HG02759 (cell line): ENCODE measurements around the gene MGAT4D.
"Not testable (repeated sequence)": the region's sequence is repeated elsewhere in the genome, so short reads cannot be mapped to it uniquely, and the experiment has no call there.

Experiments used
- ATAC-seq: cut with Tn5 transposase; IDR thresholded peaks from one replicate; pipeline ENCODE4 v1.9.1; 2021; ENCODE audit warnings: mild to moderate bottlenecking, moderate library complexity; ENCODE audit not compliant: unreplicated experiment

MGAT4D gene

DNA sequence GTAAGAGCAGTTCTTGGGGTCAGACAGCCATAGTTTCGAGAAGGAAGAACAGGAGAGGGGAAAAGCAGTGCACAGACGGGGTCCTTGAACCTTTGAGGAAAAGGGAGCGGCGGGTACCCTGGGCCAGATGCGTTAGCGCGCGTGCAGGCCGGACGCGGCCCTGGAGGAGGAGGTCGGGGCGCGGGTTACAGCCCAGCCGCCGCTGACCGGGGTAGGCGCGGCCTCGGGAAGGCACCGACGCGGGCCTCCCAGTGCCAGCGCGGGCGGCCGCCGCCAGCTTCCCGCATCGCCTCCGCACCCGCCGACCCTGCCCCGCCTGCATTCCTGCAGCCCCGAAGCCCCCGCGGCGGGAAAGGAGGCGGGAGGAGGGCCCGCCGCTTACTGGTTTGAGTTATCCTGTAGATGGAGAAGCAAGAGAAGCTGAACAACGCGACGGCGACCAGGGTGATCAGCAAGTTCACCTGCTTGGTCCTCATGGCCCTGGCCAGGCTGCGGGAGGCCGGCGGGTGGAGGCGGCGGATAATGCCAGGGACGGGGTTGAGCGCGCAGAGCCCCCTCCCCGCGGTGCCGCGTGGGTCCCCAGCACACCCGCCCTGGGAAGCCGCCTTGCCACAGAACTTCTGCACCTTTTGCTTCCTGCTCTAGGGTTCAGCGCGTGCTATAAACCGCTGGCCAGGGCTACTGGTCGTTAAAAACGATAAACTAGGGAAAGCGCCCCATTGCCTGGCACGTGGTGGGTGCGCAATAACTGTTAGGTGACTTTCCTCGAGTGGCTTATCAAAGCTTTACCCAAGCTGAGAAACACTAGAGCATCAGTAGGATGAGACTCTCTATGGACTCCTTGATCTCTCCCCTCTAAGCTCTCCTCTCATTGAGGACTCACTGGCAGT, at the start of gene MGAT4D:
MGAT4D (minus strand) TSS at position 547 of the 890 bp plus-strand sequence; CDS start at position 476, 71 bp downstream.
- no peak for ATAC-seq

DNA sequence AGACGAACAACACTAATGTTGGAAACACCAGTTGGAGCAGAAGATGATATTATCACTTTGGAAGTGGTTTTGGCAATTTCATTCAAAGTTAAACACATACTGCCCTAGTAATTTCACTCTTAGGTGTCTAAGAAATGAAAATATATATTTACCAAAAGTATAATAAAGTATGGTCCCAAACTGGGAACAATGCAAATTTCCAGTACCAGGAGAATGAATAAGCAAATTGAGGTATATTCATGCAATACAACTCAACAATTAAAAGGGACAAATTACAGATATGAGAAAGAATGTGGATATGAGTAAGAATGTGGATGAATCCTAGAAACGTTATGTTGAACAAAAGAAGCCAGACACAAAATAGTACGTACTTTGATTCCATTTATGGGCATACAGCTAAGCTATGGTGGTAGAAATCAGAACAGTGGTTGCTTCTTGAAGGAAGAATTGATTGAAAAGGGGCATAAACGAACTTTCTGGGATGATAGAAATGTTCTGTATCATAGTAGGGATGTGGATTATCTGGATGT, 35.9 kb upstream of the MGAT4D start:
- no peak for ATAC-seq

DNA sequence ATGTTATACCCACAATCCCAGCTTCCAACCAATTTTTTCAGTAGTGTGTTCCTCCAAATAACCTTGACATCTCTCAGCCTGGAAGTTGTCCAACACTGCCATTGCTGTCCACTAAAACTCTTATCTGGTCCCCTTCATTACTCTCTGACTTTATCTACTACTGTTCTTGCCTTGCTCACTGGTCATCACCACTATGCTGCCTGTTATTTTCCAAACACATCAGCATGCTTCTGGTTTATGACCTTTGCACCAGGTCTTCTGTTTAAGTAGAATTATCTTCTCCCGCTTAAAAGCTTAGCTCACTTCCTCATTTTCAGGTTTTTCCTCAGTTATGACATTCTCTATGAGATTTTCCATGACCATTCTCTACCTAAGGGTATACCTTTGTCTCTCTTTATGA, 31.3 kb upstream of the MGAT4D start:
- no peak for ATAC-seq

DNA sequence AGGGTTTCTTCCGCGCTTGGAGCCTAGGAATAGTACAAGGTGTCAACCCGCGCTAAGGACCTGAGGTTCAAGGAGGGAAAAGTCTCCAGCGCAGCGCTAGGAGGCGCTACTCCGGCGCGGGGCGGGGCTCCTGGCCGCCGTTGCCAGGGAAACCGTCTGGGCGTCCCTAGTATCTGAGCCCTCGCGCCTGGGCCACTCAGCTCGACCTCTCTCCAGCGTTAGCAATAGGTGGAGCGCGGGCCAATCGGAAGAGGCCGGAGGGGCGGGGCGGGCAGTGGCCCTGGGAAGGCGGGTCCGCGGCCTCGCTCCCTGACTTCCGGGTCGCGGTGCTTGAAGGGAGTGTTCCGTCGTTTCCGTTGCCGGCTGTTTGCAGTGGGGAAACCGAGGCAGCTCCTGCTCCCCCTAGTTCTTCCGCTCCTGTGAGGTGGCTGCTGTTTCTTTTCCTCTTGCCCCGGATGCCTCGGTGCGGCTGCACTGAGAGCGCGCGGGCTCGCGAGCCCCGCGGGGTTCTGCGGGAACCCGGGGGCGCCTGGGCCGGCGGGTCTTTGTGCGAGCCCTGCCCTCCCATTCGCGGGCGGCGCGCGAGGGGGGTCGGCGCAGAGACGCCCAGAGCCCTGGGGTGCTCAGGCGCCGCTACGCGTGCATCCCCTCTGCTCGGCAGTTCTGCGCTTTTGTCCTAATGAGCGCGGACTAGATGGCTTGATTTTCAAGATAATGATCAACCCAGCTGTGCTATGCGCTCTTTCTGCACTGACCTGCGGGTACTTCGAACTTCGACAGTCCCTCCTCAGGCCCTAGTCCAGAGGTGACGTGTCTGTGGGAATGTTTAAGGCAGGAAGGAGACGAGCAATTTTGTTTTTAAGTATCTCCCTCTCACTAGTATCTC, 26.0 kb upstream of the MGAT4D start, which contains the start of gene ELMOD2:
ELMOD2 (plus strand) TSS at position 312 of the 886 bp plus-strand sequence. CDS start 1,261 bp downstream, outside the sequence.
- peak; percentile 100 for ATAC-seq

DNA sequence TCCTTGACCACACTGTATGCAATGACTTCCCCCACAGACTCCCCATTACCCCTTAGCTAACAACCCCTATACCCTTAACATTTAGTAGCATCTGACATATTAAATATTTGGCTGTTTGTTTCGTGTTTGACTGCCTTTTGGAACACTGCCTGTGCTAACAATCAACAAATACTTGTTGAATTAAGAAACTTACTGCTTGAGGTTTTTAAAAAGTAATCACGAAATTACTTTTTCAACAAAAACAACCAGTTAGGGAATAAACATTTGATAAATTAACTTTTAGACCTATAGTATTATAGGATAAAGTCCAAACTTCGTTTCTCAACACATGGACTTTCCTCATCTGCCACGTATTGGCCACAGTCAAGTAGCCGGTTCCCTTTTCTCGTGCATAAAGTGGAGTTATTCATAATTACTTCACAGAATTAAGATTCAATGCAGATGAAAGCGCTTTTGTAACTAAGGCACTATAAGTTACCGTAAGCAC, 25.3 kb upstream of the MGAT4D start:
- ATAC-seq: peak; percentile 8

DNA sequence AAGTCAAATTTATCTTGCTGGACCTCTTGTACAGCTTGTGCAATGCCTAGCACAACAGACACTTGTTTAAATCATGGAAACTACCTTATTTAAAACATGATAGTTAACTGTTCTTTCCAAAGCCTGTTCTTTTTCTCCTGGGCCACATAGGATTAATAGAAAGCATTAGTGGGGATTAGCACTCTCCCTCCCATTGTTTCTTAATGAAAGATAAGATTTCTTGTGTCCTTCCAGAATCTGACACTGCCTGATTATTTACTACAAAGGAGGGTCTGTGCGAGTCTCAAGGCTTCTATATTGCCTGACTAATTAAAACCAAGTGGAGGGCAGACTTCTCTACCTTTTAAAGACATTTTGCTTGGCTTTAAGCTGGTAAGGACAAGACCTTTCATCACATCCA, 17.3 kb upstream of the MGAT4D start:
- ATAC-seq: no peak

DNA sequence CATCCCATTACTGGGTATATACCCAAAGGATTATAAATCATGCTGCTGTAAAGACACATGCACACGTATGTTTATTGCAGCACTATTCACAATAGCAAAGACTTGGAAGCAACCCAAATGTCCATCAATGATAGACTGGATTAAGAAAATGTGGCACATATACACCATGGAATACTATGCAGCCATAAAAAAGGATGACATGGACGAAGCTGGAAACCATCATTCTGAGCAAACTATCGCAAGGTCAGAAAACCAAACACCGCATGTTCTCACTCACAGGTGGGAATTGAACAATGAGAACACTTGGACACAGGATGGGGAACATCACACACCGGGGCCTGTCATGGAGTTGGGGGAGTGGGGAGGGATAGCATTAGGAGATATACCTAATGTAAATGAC, 15.7 kb upstream of the MGAT4D start:
- ATAC-seq: not testable (repeated sequence)

DNA sequence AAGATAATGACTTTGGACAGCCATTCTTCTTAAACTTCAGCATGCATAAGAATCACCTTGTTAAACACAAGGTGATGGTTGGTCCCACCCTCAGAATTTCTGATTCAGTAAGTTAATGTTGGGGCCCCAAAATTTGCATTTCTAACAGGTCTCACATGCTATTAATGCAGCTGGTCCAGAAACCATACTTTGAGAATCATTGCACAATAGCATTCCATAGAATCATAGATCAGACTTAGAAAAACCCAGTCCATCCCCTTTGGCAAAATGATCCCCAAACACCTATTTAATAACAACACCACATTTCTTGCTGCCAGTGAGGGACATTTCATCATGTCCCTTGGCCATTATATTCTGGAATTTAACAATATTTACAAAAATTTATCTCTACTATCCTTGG, 6.2 kb upstream of the MGAT4D start:
- ATAC-seq: no peak

DNA sequence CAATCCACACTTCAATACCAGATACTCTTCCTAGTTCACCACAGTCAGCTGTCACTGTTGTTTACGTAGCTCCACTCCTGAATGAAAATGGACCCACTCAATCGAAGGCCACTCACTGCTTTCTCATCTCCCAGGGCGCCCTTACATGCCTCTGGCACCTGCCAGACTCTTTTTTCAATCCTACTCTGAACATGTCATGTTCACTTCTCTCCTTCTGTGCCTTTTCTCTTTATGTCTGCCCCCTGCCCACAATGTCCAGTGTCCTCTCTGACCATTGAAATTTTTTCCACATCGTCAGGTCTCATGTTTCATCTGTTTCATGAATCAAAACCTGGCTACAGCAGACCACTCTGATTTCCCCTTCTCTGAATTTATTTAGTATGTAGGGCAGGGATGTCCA, 1.3 kb upstream of the MGAT4D start:
- no peak for ATAC-seq

DNA sequence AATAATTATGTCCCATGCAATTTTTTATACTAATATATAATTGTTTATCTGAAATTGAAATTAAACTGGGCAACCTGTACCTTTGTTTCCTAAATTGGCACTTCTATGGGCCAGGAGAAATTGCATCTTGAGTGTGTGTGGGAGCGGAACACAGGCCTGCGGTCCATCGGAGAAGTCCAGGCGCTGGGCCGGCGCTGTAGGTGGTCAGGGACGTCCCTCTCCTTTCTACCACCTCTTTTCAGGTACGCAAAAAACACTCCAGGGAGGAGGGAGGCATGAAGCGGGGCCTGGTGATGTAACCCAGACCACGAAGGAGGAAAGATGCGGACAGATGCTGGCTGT, 717 bp downstream of the MGAT4D start:
- ATAC-seq: no peak

DNA sequence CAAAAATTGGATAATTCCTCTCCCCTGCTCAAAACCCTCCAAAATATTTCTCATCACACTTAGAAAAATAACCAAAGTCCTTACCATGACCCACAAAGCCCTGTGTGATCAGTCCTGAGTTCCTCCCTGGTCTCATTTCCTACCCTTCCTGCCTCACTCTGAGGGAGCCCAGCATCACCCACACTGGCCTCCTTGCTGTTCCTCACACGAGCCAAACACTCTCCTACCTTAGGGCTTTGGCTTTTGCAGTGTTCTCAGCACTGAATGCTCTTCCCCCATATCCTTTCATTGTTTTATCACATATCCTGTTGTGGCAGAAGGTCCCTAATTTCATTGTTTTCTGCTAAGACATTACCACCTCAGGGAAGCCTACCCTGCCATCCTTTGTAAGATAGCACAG, 12.2 kb downstream of the MGAT4D start:
- no peak for ATAC-seq

DNA sequence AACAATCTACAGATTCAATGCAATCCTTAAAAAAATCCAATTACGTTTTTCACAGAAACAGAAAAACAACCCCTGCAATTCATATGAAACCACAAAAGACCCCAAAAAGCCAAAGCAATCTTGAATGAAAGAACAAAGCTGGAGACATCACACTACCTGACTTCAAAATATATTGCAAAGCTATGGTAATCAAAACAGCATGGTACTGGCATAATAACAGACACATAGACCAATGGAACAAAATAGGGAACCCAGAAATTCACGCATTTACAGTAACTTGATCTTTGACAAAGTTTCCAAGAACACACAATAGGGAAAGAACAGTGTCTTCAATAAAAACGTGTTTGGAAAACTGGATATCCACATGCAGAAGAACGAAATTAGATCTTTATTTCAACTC, 14.6 kb downstream of the MGAT4D start:
- ATAC-seq: no peak

DNA sequence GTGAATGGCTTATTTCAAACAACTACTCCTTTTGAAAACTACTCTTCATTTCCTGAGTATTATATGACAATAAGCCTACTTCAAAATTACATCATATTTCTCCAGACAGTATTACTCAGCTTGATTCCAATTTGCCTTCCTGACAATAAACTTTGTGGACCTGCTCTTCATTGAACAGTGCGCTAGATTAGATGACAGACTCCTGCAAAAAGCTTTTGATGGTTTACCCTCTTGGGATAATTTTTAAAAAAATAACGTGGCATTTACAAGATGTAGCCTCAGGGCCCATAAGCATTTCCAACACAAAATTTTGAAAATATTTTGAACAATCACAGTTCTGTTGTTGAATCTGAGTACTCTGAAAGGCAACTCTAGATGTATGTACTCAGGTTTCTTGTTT, 25.9 kb downstream of the MGAT4D start:
- no peak for ATAC-seq

DNA sequence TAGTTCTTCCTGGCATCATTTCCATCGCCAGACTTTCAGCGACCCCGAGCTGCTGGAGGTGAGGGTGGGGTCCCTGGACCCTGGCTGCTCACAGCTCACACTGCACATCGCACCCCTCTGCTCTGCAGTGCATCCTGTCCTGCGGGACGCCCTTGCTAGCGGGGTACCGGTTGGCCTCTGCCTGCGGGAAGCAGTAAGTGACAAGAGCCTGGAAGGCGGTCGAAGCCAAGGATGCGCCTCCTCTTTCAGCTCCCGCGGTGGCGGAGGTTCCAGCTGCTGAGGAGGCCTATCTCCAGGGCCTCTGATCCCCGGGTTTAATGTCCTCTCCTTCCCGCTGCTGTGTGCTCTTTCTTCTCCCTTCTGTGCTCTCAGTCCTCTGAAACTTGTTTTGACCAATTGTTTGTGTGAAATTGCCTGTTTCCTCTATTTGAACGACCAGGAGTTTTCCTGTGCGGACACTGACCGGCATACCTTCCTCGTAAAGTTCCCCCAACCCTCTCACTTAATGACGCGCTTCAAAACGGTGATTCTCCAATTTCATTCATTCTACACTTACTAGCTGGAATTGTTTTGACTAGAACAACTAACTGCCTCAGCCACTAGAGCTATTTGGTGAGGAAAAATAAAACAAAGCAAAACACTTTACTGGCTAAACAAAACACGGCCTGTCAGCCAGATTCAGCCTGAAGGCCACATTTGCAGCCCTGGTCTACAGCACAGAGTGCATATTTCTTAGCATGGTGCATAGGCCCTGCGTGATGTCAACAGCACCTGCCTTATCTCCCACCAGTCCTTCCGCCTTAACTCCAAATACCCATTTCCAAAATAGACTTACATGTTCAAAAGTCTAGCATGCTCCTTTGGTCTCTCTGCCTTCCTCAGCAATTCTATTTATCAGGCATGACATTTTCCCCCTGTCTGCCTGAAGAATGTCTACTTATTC, 28.0 kb downstream of the MGAT4D start:
- no peak for ATAC-seq

DNA sequence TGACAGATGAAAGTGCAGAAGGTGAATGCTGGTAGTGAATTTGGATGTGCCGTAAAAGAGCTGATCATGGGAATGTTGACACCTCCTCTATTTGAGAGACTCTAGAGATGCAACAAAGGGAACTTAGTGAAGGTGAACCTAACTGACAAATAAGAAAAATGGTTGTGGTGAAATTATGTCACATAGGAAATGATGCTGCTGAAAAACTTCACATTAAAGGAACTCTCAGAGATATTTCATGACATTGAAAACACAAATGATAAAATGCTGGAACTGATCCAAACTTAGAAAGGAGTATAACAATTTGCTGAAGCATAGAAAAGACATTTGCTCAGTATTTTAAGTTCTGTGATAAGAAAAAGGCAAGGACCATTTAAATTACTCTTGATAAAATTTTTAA, 31.9 kb downstream of the MGAT4D start:
- no peak for ATAC-seq

DNA sequence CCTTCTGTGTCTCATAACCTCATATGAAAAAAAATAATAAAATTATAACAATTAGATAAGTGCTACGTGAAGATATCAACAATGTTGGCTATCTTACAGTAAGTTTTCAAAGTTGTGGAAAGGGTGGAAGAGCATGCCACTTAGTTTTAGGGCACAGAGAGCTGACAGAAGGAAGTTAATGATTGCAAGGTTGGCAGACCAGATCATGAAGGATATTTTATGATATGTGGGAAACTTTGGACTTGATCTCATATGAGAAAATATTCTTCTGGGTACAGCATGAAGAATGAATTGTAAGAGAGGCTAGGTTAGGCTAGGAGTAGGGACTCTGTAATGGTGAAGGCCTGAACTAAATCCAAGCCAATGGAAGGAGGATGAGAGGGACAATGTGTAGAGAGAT, 34.5 kb downstream of the MGAT4D start:
- ATAC-seq: no peak

DNA sequence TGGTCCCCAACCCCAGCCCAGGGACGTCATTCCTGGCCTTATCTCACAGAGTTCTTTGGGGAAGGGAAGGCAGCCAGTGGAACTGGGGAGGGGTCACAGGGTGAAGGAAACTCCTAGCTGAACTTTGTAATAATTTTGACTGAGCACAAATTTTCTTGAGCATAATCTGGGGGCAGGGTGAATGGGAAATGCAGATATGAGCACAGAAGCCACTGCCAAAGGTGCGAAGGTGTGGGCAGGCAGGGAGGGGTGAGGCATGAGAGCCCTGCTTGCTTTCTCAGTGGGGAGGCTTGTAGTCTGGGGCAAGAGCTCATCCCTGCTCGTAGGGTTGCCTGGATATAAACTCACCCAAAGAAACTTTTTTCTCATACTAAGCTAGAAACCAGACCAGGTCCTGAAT, 34.9 kb downstream of the MGAT4D start:
- no peak for ATAC-seq

DNA sequence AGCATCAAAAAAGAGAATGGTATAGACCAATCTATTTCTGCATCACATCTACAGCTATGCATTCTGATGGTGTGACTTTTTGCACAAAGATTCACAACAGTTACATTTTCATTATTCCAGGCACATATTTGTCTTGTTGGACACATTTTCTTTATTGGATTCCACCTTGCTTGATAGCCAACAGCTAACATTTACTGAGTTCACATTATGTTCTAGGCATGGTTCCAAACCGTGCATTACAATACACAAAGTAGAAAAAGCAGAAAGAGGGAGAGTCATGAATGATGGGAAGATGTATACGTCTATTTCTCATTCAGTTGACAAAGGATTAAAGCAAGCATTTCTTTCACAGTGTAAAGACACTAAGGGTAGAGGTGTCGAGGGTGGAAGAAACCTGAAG, 47.7 kb downstream of the MGAT4D start:
- no peak for ATAC-seq

DNA sequence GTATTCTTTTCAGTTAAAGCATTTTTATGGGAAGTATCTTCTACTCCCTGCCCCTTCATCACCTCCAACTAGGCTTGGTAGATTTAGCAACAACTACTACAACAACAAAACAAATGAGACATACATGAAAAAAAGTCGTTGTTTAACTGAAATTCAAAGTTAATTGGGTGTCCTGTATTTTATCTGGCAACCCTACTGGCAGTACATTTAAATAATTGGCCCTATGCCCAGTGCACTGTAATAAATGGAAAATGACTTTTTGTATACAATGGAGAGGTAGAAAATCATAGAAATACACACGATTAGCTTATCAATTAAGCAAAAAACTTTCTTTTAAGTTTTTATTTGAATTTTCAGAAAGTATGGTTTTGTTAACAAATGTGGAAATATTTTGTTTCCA, 49.3 kb downstream of the MGAT4D start:
- ATAC-seq: no peak

DNA sequence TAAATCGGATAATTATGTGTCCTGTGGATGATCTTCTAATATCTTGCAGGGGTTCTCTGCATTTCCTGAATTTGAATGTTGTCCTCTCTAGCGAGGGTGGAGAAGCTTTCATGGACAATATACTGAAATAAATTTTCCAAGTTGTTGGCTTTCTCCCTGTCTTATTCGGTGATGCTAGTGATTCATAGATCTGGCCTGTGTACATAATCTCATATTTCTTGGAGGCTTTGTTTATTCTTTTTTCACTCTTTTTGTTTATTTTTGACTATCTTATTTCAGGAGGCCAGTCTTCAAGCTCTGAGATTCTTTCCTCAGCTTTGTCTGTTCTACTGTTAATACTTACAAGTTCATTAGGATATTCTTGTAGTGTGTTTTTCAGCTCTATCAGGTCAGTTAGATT, 49.9 kb downstream of the MGAT4D start:
- ATAC-seq: no peak
